ENCODE results near the gene EEF1G. TPM values are rescaled to one million over a fixed set of nuclear protein-coding genes. Genes with fewer than 3 reads are reported as not detected.
A peak's percentile ranks its signal among the peaks of the same experiment; 100 is the strongest.

The EEF1G gene
- total and polyA plus RNA-seq, 2 of the 13 experiments (the other 11 are each of a cell fraction or from before 2014, with no cell fraction given), result 1,787 to 2,144 TPM

DNA sequence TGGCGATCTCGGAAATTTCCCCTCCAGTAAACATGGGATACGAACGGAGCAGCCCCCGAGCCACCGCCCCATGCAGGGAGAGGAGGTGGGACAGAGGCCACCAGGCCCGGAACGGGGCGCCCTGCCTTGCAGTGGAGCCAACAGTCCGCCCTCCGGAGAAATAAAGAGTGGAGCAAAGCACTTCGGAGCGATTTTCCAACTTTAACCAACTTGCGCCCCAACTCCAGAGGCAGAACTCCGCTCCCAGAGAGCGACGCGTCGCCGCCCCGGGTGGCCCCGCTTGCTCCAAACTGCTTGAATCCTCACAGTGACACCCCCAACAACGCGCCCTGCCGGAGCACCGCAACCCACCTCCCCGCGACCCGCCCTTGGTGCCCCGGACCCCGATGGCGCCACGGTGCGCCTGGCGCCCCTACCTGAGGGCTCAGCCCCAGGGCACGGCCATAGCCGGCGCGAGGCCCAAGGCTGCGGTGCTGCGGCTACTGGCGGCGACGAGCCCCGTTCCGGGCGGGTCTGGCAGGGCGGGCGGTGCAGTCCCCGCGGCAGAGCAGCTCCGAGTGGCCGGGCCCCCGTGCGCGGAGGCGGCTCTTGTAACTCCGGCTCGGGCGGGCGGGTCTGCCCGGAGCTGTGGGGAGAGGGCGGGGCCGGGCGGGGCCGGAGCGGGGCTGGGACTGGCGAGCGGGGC lies 27.3 kb downstream of the EEF1G start, which contains the start of gene AHNAK (continued):
- TF ChIP-seq IRX3 (CRISPR knock-in tag; IDR thresholded peaks at IDR 0.05; ENCODE audit: borderline replicate concordance, low read depth) (no peak), ZNF441 (CRISPR knock-in tag; IDR thresholded peaks at IDR 0.05; ENCODE audit: borderline replicate concordance) (peak; percentile 59; the same call in 1 of the 2 replicates), ZNF841 (CRISPR knock-in tag; IDR thresholded peaks at IDR 0.05; ENCODE audit: borderline replicate concordance) (no peak; the same call in 1 of the 2 replicates), ZNF564 (CRISPR knock-in tag; IDR thresholded peaks at IDR 0.05) (no peak), ZNF672 (CRISPR knock-in tag; IDR thresholded peaks at IDR 0.05) (no peak), ZNF496 (CRISPR knock-in tag; IDR thresholded peaks at IDR 0.05; ENCODE audit: insufficient replicate concordance) (no peak), TBL1XR1 (IDR thresholded peaks at IDR 0.05; ENCODE audit: borderline replicate concordance, low read length, partially characterized antibody) (no peak), FOXO4 (CRISPR knock-in tag; conservative IDR thresholded peaks at IDR 0.05) (no peak), ONECUT2 (CRISPR knock-in tag; IDR thresholded peaks at IDR 0.05) (no peak), CREBL2 (CRISPR knock-in tag; IDR thresholded peaks at IDR 0.05; ENCODE audit: borderline replicate concordance) (no peak), ETV6 (CRISPR knock-in tag; conservative IDR thresholded peaks at IDR 0.05) (no peak), ZNF800 (CRISPR knock-in tag; IDR thresholded peaks at IDR 0.05) (no peak)
- TF ChIP-seq, protein P1, sequence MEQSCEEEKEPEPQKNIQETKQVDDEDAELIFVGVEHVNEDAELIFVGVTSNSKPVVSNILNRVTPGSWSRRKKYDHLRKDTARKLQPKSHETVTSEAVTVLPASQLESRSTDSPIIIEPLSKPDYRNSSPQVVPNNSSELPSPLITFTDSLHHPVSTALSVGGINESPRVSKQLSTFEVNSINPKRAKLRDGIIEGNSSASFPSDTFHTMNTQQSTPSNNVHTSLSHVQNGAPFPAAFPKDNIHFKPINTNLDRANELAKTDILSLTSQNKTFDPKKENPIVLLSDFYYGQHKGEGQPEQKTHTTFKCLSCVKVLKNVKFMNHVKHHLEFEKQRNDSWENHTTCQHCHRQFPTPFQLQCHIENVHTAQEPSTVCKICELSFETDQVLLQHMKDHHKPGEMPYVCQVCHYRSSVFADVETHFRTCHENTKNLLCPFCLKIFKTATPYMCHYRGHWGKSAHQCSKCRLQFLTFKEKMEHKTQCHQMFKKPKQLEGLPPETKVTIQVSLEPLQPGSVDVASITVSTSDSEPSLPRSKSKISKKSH (CRISPR knock-in tag; IDR thresholded peaks at IDR 0.05; ENCODE audit: borderline replicate concordance), result 0 out of 2 replicates have a peak, but pooled peaks have one; percentile 18
- TF ChIP-seq, protein P2, sequence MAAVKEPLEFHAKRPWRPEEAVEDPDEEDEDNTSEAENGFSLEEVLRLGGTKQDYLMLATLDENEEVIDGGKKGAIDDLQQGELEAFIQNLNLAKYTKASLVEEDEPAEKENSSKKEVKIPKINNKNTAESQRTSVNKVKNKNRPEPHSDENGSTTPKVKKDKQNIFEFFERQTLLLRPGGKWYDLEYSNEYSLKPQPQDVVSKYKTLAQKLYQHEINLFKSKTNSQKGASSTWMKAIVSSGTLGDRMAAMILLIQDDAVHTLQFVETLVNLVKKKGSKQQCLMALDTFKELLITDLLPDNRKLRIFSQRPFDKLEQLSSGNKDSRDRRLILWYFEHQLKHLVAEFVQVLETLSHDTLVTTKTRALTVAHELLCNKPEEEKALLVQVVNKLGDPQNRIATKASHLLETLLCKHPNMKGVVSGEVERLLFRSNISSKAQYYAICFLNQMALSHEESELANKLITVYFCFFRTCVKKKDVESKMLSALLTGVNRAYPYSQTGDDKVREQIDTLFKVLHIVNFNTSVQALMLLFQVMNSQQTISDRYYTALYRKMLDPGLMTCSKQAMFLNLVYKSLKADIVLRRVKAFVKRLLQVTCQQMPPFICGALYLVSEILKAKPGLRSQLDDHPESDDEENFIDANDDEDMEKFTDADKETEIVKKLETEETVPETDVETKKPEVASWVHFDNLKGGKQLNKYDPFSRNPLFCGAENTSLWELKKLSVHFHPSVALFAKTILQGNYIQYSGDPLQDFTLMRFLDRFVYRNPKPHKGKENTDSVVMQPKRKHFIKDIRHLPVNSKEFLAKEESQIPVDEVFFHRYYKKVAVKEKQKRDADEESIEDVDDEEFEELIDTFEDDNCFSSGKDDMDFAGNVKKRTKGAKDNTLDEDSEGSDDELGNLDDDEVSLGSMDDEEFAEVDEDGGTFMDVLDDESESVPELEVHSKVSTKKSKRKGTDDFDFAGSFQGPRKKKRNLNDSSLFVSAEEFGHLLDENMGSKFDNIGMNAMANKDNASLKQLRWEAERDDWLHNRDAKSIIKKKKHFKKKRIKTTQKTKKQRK (IDR thresholded peaks at IDR 0.05; ENCODE audit: low read length), result no peak
- TF ChIP-seq, protein P3, sequence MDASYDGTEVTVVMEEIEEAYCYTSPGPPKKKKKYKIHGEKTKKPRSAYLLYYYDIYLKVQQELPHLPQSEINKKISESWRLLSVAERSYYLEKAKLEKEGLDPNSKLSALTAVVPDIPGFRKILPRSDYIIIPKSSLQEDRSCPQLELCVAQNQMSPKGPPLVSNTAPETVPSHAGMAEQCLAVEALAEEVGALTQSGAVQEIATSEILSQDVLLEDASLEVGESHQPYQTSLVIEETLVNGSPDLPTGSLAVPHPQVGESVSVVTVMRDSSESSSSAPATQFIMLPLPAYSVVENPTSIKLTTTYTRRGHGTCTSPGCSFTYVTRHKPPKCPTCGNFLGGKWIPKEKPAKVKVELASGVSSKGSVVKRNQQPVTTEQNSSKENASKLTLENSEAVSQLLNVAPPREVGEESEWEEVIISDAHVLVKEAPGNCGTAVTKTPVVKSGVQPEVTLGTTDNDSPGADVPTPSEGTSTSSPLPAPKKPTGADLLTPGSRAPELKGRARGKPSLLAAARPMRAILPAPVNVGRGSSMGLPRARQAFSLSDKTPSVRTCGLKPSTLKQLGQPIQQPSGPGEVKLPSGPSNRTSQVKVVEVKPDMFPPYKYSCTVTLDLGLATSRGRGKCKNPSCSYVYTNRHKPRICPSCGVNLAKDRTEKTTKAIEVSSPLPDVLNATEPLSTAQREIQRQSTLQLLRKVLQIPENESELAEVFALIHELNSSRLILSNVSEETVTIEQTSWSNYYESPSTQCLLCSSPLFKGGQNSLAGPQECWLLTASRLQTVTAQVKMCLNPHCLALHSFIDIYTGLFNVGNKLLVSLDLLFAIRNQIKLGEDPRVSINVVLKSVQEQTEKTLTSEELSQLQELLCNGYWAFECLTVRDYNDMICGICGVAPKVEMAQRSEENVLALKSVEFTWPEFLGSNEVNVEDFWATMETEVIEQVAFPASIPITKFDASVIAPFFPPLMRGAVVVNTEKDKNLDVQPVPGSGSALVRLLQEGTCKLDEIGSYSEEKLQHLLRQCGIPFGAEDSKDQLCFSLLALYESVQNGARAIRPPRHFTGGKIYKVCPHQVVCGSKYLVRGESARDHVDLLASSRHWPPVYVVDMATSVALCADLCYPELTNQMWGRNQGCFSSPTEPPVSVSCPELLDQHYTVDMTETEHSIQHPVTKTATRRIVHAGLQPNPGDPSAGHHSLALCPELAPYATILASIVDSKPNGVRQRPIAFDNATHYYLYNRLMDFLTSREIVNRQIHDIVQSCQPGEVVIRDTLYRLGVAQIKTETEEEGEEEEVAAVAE (CRISPR knock-in tag; IDR thresholded peaks at IDR 0.05; ENCODE audit: borderline replicate concordance), result no peak

All from HepG2 (cell line).